ENCODE measurements around the gene LATS2. TPM values are rescaled to one million over a fixed set of nuclear protein-coding genes. Genes with fewer than 3 reads are reported as not detected.

LATS2 gene
- total and polyA plus RNA-seq, 2 of the 8 experiments (the other 6 are each of a cell fraction or from before 2014, with no cell fraction given): 8.3 to 26.2 TPM

- H3K4me1 ChIP-seq (replicated peaks in 1 of 4; ENCODE audit: control insufficient read depth in 3 of 4, insufficient read depth in 4 of 4, low read length in 3 of 4): no peaks in the 10 kb centered on the region
- no peak overlapping the region for H3K4me3 ChIP-seq (ENCODE audit: extremely low read depth in 1 of 4, insufficient read depth in 2 of 4, low read depth in 3 of 4, low read length in 4 of 4)
- H3K79me1 ChIP-seq (ENCODE audit: low read depth, low read length): no peaks in the 10 kb centered on the region
- H2AFZ ChIP-seq (ENCODE audit: low read length): no peak overlapping the region
- no peak overlapping the region for H3K9ac ChIP-seq (replicated peaks in 1 of 4; ENCODE audit: extremely low read depth in 1 of 4, low read depth in 3 of 4, low read length in 3 of 4)
- no peak overlapping the region for H4K5ac ChIP-seq (ENCODE audit: insufficient read length, low read depth, low read length)
- DNase-seq (ENCODE audit: low read depth in 1 of 2, low spot score in 2 of 2) (no peak), FAIRE-seq (no peak)
- H4K20me1 ChIP-seq (replicated peaks in 1 of 2; ENCODE audit: control insufficient read depth in 1 of 2, insufficient read depth in 2 of 2, low read length in 2 of 2): no peaks in the 10 kb centered on the region
- H2BK120ac ChIP-seq (replicated peaks; ENCODE audit: low read depth, low read length): no peak overlapping the region
- no peak overlapping the region for H2BK5ac ChIP-seq (ENCODE audit: low read depth, low read length)
- no peak overlapping the region for H3K4me2 ChIP-seq (ENCODE audit: insufficient read depth in 1 of 2, low read depth in 2 of 2, low read length in 2 of 2)
- H3K56ac ChIP-seq (replicated peaks; ENCODE audit: insufficient read length, low read depth, low read length): no peak overlapping the region
- no peak overlapping the region for H2BK20ac ChIP-seq (ENCODE audit: low read length)
- ChIA-PET POLR2A (ENCODE audit: partially characterized antibody) (interaction anchor here (1.5 kb wide), 1 partner anchor 34 kb away, joined by 6 read pairs; the partner anchor contains the start of gene LATS2), CTCF (ENCODE audit: partially characterized antibody) (no interaction called here)
- H3K79me2 ChIP-seq (ENCODE audit: control insufficient read depth in 1 of 2, insufficient read depth in 2 of 2, low read length in 2 of 2): no peaks in the 10 kb centered on the region
- no peaks in the 10 kb centered on the region for H3K9me3 ChIP-seq (ENCODE audit: insufficient read depth in 2 of 2, low read depth in 1 of 2, low read length in 1 of 2)
- no peaks in the 10 kb centered on the region for H3K27me3 ChIP-seq (replicated peaks in 1 of 4; ENCODE audit: control insufficient read depth in 3 of 4, extremely low read depth in 1 of 4, insufficient read depth in 3 of 4, low read length in 3 of 4)
- no peak overlapping the region for H2BK15ac ChIP-seq (ENCODE audit: low read length)
- no peak overlapping the region for H3K27ac ChIP-seq (ENCODE audit: low read depth, low read length)
- 94% methylated on average over 1 of the region's 1 CpG; no CpG with 5 or more reads in 1 of the 2 experiments for WGBS, 2 experiments (ENCODE audit: extremely low coverage in 1 of 2, insufficient coverage in 1 of 2, insufficient read length in 1 of 2, insufficient replicate concordance in 2 of 2, low coverage in 1 of 2, low lambda C conversion rate in 2 of 2, missing lambda C conversion rate in 1 of 2)
- no peak overlapping the region for H3K4ac ChIP-seq (replicated peaks; ENCODE audit: insufficient read length, low read depth, low read length)
- H4K91ac ChIP-seq (replicated peaks; ENCODE audit: insufficient read length, low read length): no peak overlapping the region
- H2AK5ac ChIP-seq (ENCODE audit: low read depth, low read length): no peak overlapping the region
- no peak overlapping the region for H4K8ac ChIP-seq (ENCODE audit: extremely low read depth, insufficient read depth, low read length)
- no peaks in the 10 kb centered on the region for H3K23me2 ChIP-seq (ENCODE audit: low read depth, low read length)
- no peak overlapping the region for H3K23ac ChIP-seq (ENCODE audit: insufficient read length)
- no peaks in the 10 kb centered on the region for H3K36me3 ChIP-seq (ENCODE audit: control insufficient read depth in 2 of 4, insufficient read depth in 4 of 4, low read length in 3 of 4)
- no peak overlapping the region for H2BK12ac ChIP-seq (ENCODE audit: low read depth, low read length)
- H3K18ac ChIP-seq (ENCODE audit: extremely low read depth, low read length): no peak overlapping the region
- H3K14ac ChIP-seq (ENCODE audit: insufficient read length): no peak overlapping the region
- TF ChIP-seq ATF2 (IDR thresholded peaks at IDR 0.05; ENCODE audit: low read length): no peak
- TF ChIP-seq KDM1A (IDR thresholded peaks at IDR 0.05; ENCODE audit: borderline replicate concordance, low read length): no peak
- TF ChIP-seq CBX5 (IDR thresholded peaks at IDR 0.05; ENCODE audit: low read depth, low read length): no peak
- no peak for TF ChIP-seq SRF (IDR thresholded peaks at IDR 0.05; ENCODE audit: low read depth, low read length)
- TF ChIP-seq SIN3A (conservative IDR thresholded peaks at IDR 0.05 in 1 of 2, IDR thresholded peaks at IDR 0.05 in 1 of 2; ENCODE audit: low read depth in 1 of 2, low read length in 2 of 2): no peak
- TF ChIP-seq EGR1 (IDR thresholded peaks at IDR 0.05; ENCODE audit: borderline replicate concordance, low read depth, low read length): no peak
- no peak for TF ChIP-seq USF2 (IDR thresholded peaks at IDR 0.05; ENCODE audit: low read length)
- no peak for TF ChIP-seq SIX5 (IDR thresholded peaks at IDR 0.05; ENCODE audit: low read depth, low read length)
- TF ChIP-seq CEBPB (IDR thresholded peaks at IDR 0.05; ENCODE audit: low read depth, low read length): no peak
- TF ChIP-seq CHD2 (IDR thresholded peaks at IDR 0.05; ENCODE audit: low read length): no peak
- no peak for TF ChIP-seq CTBP2 (IDR thresholded peaks at IDR 0.05; ENCODE audit: borderline replicate concordance, insufficient read depth, insufficient read length, low read length)
- no peak for TF ChIP-seq FOSL1 (IDR thresholded peaks at IDR 0.05; ENCODE audit: insufficient read depth, low read depth, low read length)
These were observed 33.9 kb upstream of the LATS2 start for GRCh38 chr13:21095311-21095710.
